ENCODE data around the gene MPPED2. TPM values are rescaled to one million over a fixed set of nuclear protein-coding genes. Genes with fewer than 3 reads are reported as not detected.
A peak's percentile ranks its signal among the peaks of the same experiment; 100 is the strongest.

MPPED2 gene
- total and polyA plus RNA-seq, 7 donors = 0.80 to 19.1 (median 6.8) TPM; not detected in 2

DNA sequence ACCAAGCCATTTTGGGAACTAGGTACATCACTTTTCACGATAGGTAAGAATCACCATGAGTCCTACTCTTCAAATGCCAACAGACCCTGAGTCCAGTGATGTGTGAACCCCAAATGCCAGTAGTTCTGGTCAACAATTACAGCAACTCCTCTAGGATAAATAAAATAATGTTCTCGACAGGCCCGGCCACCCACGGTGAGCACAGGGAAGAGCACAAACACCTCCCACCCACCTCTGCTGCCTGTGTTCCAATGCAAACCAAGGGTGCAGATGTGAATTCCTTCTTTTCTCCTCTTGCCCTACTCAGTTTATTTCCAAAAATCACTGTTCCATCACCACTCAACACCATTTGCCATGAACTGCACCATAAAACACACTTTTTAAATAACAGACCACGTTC lies 33.3 kb downstream of the MPPED2 start:
- no peak overlapping the region for H3K4me3 ChIP-seq
- intact Hi-C loops (cut with DNase I) = no loop called here
- H3K27ac ChIP-seq = no peak overlapping the region
- WGBS, 2 donors = 89 to 91% methylated on average over 5 of the region's 5 CpGs
- H3K27me3 ChIP-seq = no peaks in the 10 kb centered on the region
- DNase-seq = no peak
- H3K36me3 ChIP-seq = no peaks in the 10 kb centered on the region
- TF ChIP-seq, protein P1, sequence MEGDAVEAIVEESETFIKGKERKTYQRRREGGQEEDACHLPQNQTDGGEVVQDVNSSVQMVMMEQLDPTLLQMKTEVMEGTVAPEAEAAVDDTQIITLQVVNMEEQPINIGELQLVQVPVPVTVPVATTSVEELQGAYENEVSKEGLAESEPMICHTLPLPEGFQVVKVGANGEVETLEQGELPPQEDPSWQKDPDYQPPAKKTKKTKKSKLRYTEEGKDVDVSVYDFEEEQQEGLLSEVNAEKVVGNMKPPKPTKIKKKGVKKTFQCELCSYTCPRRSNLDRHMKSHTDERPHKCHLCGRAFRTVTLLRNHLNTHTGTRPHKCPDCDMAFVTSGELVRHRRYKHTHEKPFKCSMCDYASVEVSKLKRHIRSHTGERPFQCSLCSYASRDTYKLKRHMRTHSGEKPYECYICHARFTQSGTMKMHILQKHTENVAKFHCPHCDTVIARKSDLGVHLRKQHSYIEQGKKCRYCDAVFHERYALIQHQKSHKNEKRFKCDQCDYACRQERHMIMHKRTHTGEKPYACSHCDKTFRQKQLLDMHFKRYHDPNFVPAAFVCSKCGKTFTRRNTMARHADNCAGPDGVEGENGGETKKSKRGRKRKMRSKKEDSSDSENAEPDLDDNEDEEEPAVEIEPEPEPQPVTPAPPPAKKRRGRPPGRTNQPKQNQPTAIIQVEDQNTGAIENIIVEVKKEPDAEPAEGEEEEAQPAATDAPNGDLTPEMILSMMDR (IDR thresholded peaks at IDR 0.05) = no peak
- TF ChIP-seq POLR2A (IDR thresholded peaks at IDR 0.05) = no peak
- H3K9me3 ChIP-seq = no peaks in the 10 kb centered on the region
- H3K4me1 ChIP-seq = peaks cover 0 to 27% (median 23%) of the 10 kb centered on the region in 4 donors

DNA sequence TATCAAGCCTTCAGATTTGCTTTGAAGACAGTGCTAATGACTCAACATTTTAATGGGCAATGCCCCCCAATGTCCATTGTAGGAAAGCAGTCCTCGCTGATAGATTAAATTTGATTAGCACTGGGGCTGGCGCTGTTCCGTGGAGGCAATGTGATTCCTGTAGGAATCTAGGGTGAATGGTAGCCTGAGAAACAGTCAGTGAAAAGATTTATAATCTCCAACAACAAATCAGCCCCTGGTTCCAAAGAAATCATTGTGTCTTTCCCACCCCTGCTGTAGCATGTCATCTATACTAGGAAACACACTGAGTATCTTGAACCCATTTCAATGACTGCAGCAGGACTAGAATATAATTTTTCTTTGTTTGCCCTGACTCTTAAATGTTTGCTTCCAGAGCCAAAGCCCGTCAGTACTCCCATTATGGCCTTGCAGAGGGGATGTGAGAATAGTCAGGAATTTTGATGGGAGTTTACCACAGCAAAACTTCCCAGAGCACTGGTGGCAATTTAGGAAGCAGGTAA lies 36.1 kb downstream of the MPPED2 start:
- intact Hi-C loops (cut with DNase I) = no loop called here
- H3K27ac ChIP-seq = peak overlapping the region in 3 of 4 donors; percentile 33 to 55 (median 44)
- H3K4me3 ChIP-seq = no peak overlapping the region

DNA sequence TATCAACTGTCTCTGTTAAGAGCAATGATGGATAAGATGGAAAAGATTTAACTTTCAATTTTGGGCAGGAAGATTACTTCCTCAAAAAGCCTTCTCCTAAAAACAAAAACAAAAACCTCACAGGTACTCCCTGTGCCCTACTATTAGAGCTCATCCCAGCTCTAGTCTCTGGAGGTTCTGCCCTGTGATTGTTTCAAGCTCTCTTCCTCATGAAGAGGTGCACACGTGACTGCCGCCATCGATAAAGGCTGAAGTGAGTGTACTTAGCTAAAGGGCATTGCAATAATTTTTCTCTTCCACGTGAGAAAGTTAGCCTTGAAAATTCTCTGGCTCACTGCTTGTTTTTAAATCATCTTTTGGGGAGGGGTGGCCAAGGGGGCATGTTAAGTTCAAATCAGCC lies 36.6 kb downstream of the MPPED2 start:
- H3K36me3 ChIP-seq = no peaks in the 10 kb centered on the region
- no peak overlapping the region for H3K4me3 ChIP-seq
- H3K27me3 ChIP-seq = no peaks in the 10 kb centered on the region
- TF ChIP-seq POLR2AphosphoS5 (IDR thresholded peaks at IDR 0.05) = no peak
- no peak for TF ChIP-seq POLR2A (IDR thresholded peaks at IDR 0.05)
- no peak for TF ChIP-seq EP300 (IDR thresholded peaks at IDR 0.05)
- TF ChIP-seq, protein P1 (IDR thresholded peaks at IDR 0.05) = no peak
- no peak for DNase-seq
- H3K27ac ChIP-seq = peak overlapping the region in 2 of 4 donors; percentile 44 to 55
- H3K9me3 ChIP-seq = no peaks in the 10 kb centered on the region
- intact Hi-C loops (cut with DNase I) = no loop called here
- WGBS, 2 donors = 65 to 68% methylated on average over 4 of the region's 4 CpGs
- peaks cover 0 to 27% (median 23%) of the 10 kb centered on the region in 4 donors for H3K4me1 ChIP-seq

More for the DNA sequence above, 36.1 kb downstream of the MPPED2 start:
- Histone ChIP-seq H3K9me3 (no peaks in the 10 kb centered on the region), H3K27me3 (no peaks in the 10 kb centered on the region), H3K36me3 (no peaks in the 10 kb centered on the region), H3K4me1 (peaks cover 0 to 27% (median 23%) of the 10 kb centered on the region in 4 donors)
- DNase-seq = no peak
- WGBS, 2 donors = 86 to 88% methylated on average over 4 of the region's 4 CpGs
- TF ChIP-seq POLR2AphosphoS5 (IDR thresholded peaks at IDR 0.05) = no peak
- TF ChIP-seq POLR2A (IDR thresholded peaks at IDR 0.05) = no peak
- TF ChIP-seq, protein P1 (IDR thresholded peaks at IDR 0.05) = no peak
- TF ChIP-seq EP300 (IDR thresholded peaks at IDR 0.05) = no peak

DNA sequence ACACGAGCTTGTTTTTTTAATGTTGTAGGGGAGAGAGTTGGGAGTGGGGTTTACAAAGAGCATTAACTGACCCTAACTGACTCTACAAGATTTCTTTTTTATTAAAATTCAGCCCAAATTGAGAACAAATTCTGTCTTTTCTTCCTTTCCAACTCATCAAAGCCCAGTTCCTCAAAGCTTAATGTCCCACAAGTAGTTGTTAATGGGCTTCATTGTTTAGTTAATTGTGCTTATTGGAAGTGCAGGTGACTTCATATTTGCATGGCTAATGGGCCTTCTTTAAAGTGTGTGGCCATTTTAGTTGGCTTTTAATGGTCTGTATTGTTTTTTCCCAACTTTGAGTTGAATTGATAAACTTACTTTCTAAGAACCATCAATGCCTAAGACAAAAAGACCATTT lies 39.8 kb downstream of the MPPED2 start:
- no peak for TF ChIP-seq POLR2A (IDR thresholded peaks at IDR 0.05)
- TF ChIP-seq EP300 (IDR thresholded peaks at IDR 0.05) = no peak
- no peak for TF ChIP-seq POLR2AphosphoS5 (IDR thresholded peaks at IDR 0.05)
- TF ChIP-seq, protein P1 (IDR thresholded peaks at IDR 0.05) = no peak
- Histone ChIP-seq H3K36me3 (no peaks in the 10 kb centered on the region), H3K27me3 (no peaks in the 10 kb centered on the region), H3K27ac (no peak overlapping the region), H3K4me1 (peaks cover 0 to 24% (median 23%) of the 10 kb centered on the region in 4 donors), H3K4me3 (no peak overlapping the region), H3K9me3 (no peaks in the 10 kb centered on the region)
- WGBS, 2 donors = 30 to 84% methylated on average over 1 of the region's 1 CpG
- intact Hi-C loops (cut with DNase I) = no loop called here
- DNase-seq = no peak

DNA sequence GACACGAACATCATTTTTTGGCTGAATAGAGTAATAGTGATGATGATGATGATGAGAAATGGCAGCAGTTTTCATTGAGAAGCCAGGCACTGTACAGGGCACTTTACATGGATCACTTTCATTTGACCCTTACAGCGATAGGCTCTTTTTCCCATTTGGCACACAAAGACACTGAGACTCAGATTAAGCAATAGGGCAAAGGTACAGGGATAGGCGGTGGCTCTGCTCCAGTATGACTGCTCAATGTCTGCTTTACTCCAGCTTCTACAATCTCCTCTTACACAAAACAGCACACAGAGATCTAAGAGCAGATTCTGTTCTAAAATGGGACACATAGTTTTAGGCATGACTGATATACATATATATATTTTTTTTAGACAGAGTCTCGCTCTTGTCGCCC lies 40.6 kb downstream of the MPPED2 start:
- DNase-seq = no peak
- no peaks in the 10 kb centered on the region for H3K9me3 ChIP-seq
- TF ChIP-seq, protein P1 (IDR thresholded peaks at IDR 0.05) = no peak
- TF ChIP-seq EP300 (IDR thresholded peaks at IDR 0.05) = no peak
- TF ChIP-seq POLR2A (IDR thresholded peaks at IDR 0.05) = no peak
- no peak for TF ChIP-seq POLR2AphosphoS5 (IDR thresholded peaks at IDR 0.05)
- H3K4me3 ChIP-seq = no peak overlapping the region
- no peaks in the 10 kb centered on the region for H3K36me3 ChIP-seq
- WGBS, 2 donors = 67 to 90% methylated on average over 5 of the region's 5 CpGs
- H3K27ac ChIP-seq = no peak overlapping the region
- H3K4me1 ChIP-seq = peaks cover 0 to 16% (median 16%) of the 10 kb centered on the region in 4 donors
- no peaks in the 10 kb centered on the region for H3K27me3 ChIP-seq
- intact Hi-C loops (cut with DNase I) = no loop called here
